GM19035 (cell line): ENCODE data around the gene DDHD1.

Experiments
- ATAC-seq: cut with Tn5 transposase; IDR thresholded peaks from one replicate; pipeline ENCODE4 v1.9.1; 2021; ENCODE audit not compliant: unreplicated experiment

Gene DDHD1

GRCh38 chr14:53035336-53036210, 117.5 kb downstream of the DDHD1 start:
- no peak for ATAC-seq

- no peak for ATAC-seq
Observed at GRCh38 chr14:53034688-53035230, 118.4 kb downstream of the DDHD1 start.

DNA sequence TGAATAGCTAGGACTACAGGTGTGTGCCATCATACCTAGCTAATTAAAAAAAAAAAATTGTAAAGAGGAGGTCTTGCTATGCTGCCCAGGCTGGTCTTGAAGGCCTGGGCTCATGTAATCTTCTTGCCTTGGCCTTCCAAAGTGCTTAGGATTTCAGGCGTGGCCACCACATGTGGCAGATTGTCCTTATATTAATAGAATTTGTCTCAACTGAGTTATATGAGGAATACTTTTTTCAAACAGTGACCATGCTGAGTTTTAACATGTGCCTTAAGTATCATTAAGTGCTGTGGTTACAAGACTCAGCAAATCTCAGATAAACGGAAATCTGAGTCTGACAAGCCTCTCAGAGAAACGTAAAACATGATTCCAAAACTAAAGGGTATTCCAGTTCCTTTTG, 119.1 kb downstream of the DDHD1 start:
- no peak for ATAC-seq

- ATAC-seq = no peak
Observed at GRCh38 chr14:53032838-53033390, 120.2 kb downstream of the DDHD1 start.

GRCh38 chr14:53032161-53032803, 120.8 kb downstream of the DDHD1 start:
- no peak for ATAC-seq

GRCh38 chr14:53027562-53027961, 125.6 kb downstream of the DDHD1 start:
- ATAC-seq = no peak

DNA sequence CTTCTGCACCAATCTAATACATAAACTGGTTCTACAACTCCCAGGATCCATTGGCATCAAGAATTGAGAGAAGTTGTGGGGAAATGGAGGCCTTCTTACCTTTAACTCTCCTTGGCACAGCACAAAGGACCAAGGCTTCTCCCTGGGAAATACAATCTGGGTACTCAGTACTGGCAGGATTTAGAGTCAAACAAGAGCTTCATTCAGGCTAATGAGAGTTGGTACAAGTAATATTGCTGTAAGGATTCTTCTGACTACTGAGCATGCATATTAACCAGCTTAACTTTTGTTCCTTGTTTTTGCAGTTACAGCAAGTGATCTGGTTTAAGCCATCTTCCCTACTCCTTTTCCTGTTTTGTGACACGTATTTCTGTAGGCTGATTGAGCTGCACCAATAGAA, 126.1 kb downstream of the DDHD1 start:
- ATAC-seq = no peak

DNA sequence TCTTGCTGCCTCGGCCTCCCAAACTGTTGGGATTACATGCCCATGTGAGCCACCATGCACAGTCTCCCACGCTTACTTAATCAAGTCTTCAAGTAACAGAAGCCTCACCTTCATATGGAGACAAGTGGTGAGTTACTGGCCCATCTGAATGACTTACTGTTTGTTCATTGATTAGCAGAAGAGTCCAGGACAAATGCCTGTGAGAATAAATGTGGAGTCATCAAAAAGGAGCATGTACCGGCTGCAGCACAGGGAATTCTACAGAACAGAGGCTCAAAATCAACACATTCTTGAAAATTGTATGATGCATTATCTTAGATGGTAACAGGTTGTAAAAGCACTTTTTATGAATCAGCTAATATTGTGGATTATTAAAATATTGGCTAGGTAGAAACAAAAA, 129.8 kb downstream of the DDHD1 start:
- ATAC-seq = no peak

DNA sequence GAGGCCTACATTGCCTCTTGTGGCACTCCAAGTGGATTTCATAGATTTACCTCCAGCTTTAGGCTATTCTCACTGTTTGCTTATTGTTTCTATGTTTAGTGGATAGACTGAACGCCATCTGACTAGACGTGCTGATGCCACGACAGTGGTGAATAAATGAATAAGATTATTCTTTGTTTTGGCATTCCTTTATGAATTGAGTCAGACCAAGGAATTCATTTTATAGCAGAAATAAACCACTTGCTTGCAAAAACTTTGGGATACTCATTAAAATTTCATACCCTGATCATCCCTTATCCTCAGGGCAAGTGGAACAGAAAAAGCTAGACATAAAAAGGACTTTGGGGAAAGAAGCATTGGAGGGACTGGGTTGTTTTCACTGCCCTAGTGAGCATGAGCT, 130.5 kb downstream of the DDHD1 start:
- no peak for ATAC-seq

- no peak for ATAC-seq
Observed at GRCh38 chr14:53020193-53020932, 132.8 kb downstream of the DDHD1 start.

DNA sequence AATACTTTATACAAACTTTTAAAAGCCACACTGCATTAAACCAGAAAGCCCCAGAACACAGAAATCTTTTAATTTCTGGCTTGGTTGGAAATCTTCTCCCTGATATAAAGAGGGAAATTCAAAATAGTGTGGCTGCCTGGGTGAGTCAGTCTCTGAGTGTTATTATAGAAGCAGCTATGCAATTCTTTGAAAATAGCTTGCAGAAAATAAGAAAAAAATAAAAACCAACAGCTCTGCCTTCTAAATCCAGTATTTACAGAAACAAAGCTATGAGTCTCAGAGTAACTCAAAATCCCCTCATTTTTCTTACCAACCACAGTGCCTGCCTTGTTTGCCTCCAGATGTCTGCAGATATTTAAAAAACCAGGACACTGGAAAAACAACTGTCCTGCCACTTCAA, 133.7 kb downstream of the DDHD1 start:
- ATAC-seq = no peak

DNA sequence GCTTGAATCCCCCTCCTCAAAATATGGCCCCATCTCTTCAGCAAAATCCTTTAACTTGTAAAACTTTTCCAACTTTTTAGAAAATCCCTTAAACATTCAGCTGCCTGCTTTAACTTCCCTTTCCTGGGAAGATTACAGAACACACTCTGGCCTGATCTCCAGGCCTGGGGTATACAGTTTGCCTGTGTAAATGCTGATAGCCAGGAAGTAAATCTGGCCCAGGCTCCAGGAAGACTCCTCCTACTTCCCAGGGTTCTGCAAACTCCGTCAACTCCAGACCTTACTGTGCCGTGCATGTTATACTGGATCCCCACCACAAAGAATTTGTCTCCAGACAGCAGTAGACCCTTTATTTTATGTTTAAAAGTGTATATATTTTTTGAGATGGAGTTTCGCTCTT, 135.3 kb downstream of the DDHD1 start:
- no peak for ATAC-seq

- ATAC-seq = no peak
Observed at GRCh38 chr14:53016919-53017318, 136.2 kb downstream of the DDHD1 start.

GRCh38 chr14:53016491-53016890, 136.6 kb downstream of the DDHD1 start:
- no peak for ATAC-seq

DNA sequence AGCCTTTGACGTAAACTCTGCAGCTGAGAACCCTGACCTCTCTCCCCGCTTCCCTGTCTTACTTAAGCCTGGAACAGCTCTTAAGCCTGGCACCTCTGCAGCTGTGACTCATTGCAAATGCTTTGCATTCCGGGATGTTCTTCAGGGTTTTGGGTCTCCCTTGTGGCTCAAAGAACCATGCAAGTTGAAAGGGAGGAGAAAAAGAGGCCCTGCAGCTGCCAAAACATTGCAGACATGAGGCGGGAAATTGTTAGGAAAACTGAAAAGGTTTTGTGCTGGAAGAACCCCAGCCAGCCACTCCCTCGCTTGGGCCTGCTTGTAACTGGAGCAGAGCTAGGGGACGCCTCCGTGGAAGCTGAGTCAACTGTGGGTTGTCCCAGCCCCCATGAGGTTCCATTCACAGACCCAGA, 142.1 kb downstream of the DDHD1 start:
- ATAC-seq = no peak

GRCh38 chr14:53010193-53011040, 142.7 kb downstream of the DDHD1 start:
- no peak for ATAC-seq

DNA sequence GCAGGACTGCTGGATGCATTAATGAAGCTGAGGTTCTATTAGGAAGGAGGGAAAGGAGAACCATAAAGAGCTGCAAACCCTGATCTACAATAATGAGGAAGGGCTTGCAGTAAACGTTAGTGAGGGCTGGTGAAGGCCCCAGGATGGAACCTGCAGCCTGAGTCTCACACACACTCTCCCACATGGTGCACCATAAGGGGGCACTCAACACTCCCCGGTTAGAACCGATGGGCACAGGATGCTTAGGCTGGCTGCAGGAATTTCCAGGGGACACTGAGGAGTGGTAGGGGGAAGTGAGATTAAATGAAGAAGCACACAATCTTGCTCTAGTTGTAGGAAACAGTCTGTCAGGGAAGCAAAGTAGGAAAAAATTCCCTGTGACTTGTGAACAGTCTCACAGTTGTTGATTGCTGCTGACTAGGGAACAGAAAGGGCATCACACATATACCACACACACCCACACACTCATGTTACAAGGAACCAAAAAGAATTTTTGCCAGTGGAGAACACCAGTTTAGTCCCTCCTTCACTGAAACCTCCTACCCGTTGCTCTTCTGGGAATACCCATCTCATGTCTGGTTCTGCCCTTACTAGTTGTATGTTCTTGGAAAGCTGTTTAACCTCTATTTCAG, 146.1 kb downstream of the DDHD1 start:
- no peak for ATAC-seq

- no peak for ATAC-seq
Observed at GRCh38 chr14:53004976-53005375, 148.1 kb downstream of the DDHD1 start.

DNA sequence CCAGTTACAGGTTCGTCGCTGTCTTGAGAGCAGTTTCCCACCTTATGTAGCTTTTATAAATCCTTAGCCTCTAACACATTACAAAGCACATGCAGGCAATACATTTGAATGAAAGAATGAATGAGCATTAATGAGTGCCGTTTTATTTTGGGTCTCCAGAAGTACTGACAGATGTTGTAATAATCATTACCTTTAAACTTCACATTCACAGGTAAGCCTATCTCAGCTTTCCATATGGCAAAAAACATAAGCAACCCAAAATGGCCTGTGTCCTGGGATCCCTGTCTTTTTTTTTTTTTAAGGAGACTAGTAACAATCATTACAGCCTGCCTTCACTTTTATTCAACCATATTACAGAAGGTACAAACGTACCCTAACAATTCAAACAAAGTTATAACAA, 149.3 kb downstream of the DDHD1 start:
- no peak for ATAC-seq

DNA sequence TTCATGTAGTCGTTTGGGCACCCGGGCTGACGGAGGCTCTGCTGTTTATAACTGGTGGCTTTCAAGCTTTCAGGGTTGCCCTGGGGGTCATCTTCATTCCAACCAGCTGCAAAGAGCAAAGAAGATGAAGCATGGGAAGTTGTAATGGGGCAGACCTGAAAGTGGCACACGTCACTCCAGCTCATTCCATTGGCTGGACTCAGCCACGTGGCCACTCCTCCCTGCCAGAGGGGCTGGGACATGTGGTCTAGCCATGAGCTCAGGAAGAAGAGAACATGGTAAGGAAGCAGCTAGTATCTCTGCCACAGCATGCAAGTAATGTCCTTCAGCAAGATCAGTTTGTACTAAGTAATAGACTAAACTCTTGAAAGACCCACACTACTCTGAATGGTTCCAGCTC, 150.5 kb downstream of the DDHD1 start:
- no peak for ATAC-seq
